GM19328 (cell line): Measurements from ENCODE around the gene GOLGA6A.

Experiments
- ATAC-seq: cut with Tn5 transposase; IDR thresholded peaks from one replicate; pipeline ENCODE4 v1.9.1; 2021; ENCODE audit warnings: mild to moderate bottlenecking, moderate library complexity; ENCODE audit not compliant: unreplicated experiment

Gene GOLGA6A

GRCh38 chr15:74037171-74038117 is 44.9 kb downstream of the GOLGA6A start:
- no peak for ATAC-seq

- ATAC-seq, result no peak
Measured at GRCh38 chr15:74036271-74037170, 45.8 kb downstream of the GOLGA6A start.

- ATAC-seq, result no peak
Measured at GRCh38 chr15:74035121-74036017, 47.0 kb downstream of the GOLGA6A start.

GRCh38 chr15:74034206-74034755 is 48.1 kb downstream of the GOLGA6A start:
- ATAC-seq, result no peak

- ATAC-seq, result no peak
Measured at GRCh38 chr15:74032606-74033561, 49.5 kb downstream of the GOLGA6A start.

- no peak for ATAC-seq
Measured at GRCh38 chr15:74032046-74032445, 50.3 kb downstream of the GOLGA6A start.

GRCh38 chr15:74028646-74029045 is 53.7 kb downstream of the GOLGA6A start:
- no peak for ATAC-seq

GRCh38 chr15:74027688-74028087 is 54.7 kb downstream of the GOLGA6A start:
- no peak for ATAC-seq

- ATAC-seq, result no peak
Measured at GRCh38 chr15:74025436-74025835, 56.9 kb downstream of the GOLGA6A start.

- no peak for ATAC-seq
Measured at GRCh38 chr15:74024687-74025086, 57.7 kb downstream of the GOLGA6A start.

- ATAC-seq, result no peak
Measured at GRCh38 chr15:74022706-74023470, 59.5 kb downstream of the GOLGA6A start.
